GM18868 (cell line): ENCODE measurements around the gene CNOT9.

ENCODE experiments used
- ATAC-seq: cut with Tn5 transposase; IDR thresholded peaks from one replicate; pipeline ENCODE4 v1.9.1; 2021; ENCODE audit warnings: mild to moderate bottlenecking, moderate library complexity; ENCODE audit not compliant: unreplicated experiment

The CNOT9 gene

DNA sequence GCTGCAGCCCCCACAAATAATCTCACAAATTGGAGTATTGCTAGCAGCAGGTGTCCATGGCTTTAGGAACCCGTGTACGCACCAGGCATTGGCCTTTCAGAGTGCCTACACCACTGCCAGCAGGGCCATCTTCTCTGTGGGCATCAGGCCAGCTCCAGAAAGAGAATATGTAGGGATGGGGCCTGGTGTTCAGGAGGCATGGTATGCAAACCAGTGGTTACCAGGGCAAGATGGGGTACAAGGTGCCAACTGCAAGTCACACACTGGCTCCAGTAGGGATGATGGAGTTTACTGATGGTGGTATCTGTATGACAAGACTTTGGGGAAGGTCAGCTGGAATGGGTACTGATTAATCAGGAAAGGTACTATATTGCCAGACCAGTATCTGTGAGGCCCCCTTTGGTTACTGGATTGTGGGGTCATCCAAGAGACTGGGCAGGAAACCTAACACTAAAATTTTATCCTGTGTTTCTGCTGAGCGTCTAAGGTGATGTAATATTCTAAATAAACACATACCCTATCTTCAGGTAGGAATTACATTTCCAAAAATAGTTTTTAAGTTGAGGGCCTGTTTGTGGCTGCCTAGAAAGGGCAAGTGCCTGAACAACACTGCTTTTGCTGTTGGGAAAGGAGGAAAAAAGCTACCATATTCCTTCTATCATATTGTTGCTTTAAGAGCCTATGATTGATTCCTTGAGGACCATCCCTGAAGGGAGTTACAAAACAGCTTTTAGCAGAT lies 9.0 kb downstream of the CNOT9 start:
- ATAC-seq = no peak

DNA sequence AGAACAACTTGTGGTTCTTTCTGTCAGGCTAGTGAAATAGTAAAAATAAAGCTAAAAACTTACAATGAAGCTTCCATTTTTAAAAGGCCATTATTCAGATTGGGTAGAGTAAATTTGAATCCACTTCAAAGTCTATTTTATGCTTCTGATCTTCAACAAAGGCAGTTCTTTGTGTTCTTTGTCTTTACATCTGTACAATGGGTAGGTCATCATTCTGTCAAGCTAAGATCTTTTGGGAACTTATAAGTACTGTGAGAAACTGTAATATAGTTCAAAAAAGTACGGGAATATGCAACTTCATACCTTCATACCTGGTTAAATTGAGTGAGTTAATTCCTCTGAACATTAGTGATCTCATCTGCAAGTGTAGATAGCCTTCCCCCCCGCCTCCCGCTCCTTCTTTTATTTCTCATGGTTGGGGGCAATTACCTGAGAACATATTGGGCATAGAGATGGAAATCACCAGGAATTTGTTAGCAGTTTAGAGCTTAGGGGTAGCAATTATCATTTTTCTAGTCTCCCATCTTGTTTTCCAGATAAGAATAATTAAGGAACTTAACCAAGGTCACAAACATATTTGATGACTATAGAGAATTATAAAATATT lies 9.7 kb downstream of the CNOT9 start:
- ATAC-seq = no peak

DNA sequence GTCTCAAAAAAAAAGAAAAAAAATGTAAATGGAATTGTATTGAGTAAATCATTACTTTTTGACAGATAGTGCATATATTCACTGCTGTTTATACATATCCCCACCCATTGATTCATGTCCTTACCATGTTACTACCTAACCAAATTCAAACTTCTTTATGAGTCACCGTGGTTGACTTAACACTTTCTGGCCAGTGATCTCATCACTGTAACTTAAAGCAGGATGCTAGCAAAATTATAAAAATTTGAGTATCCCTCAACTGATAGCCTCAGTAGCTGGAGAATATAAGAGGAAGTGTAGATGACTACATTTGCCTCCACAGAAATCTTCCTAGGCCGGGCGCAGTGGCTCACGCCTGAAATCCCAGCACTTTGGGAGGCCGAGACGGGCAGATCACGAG lies 13.4 kb downstream of the CNOT9 start:
- peak; percentile 77 for ATAC-seq

- ATAC-seq = no peak
These were observed 15.6 kb downstream of the CNOT9 start for GRCh38 chr2:218583983-218584850.

DNA sequence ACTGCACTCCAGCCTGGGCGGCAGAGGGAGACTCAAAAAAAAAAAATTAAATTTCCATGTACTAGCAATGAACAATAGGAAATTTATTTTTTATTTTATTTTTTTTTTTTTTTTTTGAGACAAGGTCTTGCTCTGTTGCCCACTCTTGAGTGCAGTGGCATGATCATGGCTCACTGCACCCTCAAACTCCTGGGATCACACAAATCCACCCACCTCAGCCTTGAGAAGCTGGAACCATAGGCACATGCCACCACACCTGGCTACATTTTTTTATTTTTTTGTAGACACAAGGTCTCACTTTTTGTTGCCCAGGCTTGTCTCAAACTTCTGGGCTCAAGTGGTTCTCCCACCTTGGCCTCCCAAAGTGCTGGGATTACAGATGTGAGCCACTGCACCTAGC lies 16.9 kb downstream of the CNOT9 start:
- ATAC-seq = no peak

DNA sequence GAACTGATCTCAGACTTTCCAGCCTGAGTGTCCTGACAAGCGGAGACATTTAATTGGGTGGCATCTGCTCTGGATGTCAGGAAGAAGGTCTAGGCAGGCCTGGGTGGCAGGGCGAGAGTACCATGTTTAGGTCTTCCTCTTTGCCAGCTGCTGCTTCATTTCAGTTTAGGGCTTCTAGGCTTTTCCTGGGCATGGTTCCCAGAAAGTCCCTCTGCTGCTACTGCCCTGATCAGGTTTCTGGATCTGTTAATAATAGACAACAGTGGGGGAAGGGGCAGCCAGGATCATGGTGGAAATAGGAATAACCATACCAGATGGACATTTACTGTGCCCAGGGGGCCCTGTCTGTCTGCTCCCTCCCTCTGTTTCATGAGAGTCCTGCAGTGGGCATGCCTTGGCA lies 36.8 kb downstream of the CNOT9 start:
- no peak for ATAC-seq

- no peak for ATAC-seq
These were observed 38.9 kb downstream of the CNOT9 start, which contains the start of gene PLCD4 for GRCh38 chr2:218607436-218608115. TSS of gene PLCD4 (plus strand) at chr2:218607899. CDS start at chr2:218615740, 7,841 bp downstream.

GRCh38 chr2:218615868-218616315 lies 47.3 kb downstream of the CNOT9 start:
- ATAC-seq = no peak

- ATAC-seq = no peak
These were observed 49.6 kb downstream of the CNOT9 start for GRCh38 chr2:218618102-218618860.

DNA sequence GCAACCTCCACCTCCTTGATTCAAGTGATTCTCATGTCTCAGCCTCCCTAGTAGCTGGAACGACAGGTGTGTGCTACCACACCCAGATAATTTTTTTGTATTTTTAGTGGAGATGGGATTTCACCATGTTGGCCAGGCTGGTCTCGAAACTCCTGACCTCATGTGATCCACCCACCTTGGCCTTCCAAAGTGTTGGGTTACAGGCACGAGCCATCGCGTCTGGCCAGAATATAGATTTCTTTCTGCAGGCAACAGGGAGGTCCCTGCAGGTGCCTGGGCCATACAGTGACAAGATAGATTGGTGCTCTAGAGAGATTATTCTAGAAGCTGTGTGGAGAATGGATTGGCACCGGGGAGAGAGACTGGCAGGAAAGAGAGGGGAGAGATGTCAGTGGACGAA lies 52.4 kb downstream of the CNOT9 start:
- ATAC-seq = no peak

GRCh38 chr2:218622606-218623365 lies 54.1 kb downstream of the CNOT9 start:
- no peak for ATAC-seq

GRCh38 chr2:218623366-218623705 lies 54.7 kb downstream of the CNOT9 start:
- ATAC-seq = no peak

- no peak for ATAC-seq
These were observed 57.7 kb downstream of the CNOT9 start for GRCh38 chr2:218626369-218626768.

- ATAC-seq = no peak
These were observed 59.3 kb downstream of the CNOT9 start for GRCh38 chr2:218627939-218628338.

DNA sequence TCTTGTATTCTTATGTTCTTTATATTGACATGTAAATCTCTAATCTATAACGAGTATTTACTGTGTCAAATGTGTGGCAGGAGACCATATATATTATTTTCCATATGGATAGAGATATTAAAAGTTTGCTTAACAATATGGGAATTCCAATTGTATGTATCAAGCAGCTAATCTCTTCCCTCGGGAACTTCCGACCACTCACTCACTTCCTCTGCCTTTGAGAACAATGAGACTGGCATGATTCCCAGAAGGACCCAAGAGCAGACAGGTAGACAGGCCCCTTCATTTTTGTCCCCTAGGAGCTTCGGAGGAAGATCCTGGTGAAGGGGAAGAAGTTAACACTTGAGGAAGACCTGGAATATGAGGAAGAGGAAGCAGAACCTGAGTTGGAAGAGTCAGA lies 63.2 kb downstream of the CNOT9 start:
- ATAC-seq = no peak

DNA sequence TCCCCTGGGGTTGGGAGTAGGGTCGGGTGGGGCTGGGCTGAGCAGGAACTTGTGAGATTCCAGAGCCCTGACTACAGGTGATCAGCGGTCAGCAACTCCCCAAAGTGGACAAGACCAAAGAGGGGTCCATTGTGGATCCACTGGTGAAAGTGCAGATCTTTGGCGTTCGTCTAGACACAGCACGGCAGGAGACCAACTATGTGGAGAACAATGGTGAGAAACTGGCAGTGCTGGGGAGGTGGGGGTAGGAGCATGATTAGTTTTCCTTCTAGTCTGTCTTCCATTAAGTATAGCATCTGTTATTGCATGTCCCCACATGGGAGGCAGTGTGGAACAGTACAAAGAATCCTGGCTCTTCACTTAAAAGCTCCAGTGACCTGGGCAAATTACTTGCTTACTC lies 67.1 kb downstream of the CNOT9 start:
- no peak for ATAC-seq

- no peak for ATAC-seq
These were observed 69.7 kb downstream of the CNOT9 start for GRCh38 chr2:218638372-218638771.

GRCh38 chr2:218642121-218642656 lies 73.5 kb downstream of the CNOT9 start:
- no peak for ATAC-seq

GRCh38 chr2:218642786-218643185 lies 74.1 kb downstream of the CNOT9 start:
- no peak for ATAC-seq
